Glomerular endothelial cell (primary cell): ENCODE data around the gene METTL22. TPM values are rescaled to one million over a fixed set of nuclear protein-coding genes. Genes with fewer than 3 reads are reported as not detected.
"Not testable (repeated sequence)": the region's sequence is repeated elsewhere in the genome, so short reads cannot be mapped to it uniquely, and the experiment has no call there.

Experiments
- DNase-seq: peaks from one replicate; pipeline ENCODE4 v3.0.0-alpha.2; 2011; ENCODE audit warnings: low read depth, low spot score; ENCODE audit errors: extremely low read depth
- total RNA-seq: library from RNA; depleted of rRNA; stranded (reverse); fragments of >200 nt; gene quantifications from 2 replicates; pipeline ENCODE4 v1.2.3, GENCODE V29; 2015

Gene METTL22
- total RNA-seq, 1 donor from 2014 or later = 22.1 TPM

DNA sequence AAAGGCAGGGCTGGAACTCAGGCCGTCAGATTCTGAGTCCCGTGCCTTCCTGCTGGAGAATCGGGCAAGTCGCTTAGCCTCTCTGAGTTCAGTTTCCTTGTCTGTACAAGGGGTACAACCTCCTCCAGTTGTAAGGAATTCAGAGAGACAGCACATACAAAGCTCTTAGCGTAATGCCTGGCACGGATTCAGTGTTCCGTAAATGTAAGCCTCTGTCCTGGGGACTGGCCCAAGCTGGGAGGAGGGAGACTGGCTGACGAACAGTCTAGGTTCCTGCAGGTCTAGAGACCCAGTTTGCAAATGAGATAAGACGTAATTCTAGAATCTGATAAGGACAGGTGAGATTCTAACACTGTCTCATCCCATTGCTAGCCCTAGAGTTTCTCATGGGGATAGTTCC is 9.9 kb downstream of the METTL22 start:
- no peak for DNase-seq

GRCh38 chr16:8631818-8632465 is 10.4 kb downstream of the METTL22 start:
- no peak for DNase-seq

DNA sequence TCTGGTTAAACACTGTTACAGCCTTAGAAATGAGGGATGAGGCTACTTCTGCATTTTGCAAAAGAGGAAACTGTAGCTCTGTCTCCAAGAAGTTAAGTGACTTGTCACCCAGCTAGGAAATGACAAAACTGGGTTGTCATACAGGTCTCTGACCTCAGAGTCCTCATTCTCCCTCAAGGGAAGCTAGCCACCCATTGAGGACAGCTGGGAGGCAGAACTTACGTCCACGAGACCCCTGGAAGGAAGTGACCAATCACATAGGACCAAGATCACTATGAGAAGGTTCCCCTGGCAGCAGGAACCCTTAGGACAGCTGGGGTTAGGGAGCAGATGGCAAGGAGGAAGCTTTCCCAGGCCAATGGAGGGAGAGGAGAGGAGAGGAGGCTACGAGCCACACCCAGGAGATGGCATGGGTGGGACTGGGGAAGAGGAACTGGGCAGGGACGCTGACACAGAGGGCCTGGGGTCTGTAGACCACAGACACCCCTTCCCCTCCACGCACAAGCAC is 11.2 kb downstream of the METTL22 start:
- DNase-seq = no peak

- DNase-seq = no peak
Observed at GRCh38 chr16:8634991-8635736, 13.7 kb downstream of the METTL22 start.

GRCh38 chr16:8639694-8640093 is 18.2 kb downstream of the METTL22 start:
- DNase-seq = no peak

DNA sequence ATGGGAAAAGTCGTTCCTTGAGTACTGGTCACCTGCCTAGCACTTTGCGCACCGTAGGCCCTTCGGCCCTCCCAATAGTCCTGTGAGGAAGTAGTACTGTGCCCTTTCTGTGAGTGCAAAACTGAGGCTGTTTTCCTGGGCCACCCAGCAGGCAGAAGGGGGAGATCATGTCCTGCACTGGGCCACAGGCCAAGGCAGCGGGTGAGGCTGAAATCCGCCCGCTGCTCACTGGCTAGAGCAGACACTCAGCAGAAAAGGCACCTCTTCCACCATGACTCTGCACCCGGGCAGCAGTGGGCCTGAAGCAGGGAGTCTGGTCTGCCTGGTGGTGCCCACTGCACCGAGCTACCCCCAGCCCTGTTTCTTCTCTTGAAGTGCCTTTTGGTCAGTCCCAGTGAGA is 20.2 kb downstream of the METTL22 start:
- no peak for DNase-seq

GRCh38 chr16:8642146-8642545 is 20.6 kb downstream of the METTL22 start:
- no peak for DNase-seq

DNA sequence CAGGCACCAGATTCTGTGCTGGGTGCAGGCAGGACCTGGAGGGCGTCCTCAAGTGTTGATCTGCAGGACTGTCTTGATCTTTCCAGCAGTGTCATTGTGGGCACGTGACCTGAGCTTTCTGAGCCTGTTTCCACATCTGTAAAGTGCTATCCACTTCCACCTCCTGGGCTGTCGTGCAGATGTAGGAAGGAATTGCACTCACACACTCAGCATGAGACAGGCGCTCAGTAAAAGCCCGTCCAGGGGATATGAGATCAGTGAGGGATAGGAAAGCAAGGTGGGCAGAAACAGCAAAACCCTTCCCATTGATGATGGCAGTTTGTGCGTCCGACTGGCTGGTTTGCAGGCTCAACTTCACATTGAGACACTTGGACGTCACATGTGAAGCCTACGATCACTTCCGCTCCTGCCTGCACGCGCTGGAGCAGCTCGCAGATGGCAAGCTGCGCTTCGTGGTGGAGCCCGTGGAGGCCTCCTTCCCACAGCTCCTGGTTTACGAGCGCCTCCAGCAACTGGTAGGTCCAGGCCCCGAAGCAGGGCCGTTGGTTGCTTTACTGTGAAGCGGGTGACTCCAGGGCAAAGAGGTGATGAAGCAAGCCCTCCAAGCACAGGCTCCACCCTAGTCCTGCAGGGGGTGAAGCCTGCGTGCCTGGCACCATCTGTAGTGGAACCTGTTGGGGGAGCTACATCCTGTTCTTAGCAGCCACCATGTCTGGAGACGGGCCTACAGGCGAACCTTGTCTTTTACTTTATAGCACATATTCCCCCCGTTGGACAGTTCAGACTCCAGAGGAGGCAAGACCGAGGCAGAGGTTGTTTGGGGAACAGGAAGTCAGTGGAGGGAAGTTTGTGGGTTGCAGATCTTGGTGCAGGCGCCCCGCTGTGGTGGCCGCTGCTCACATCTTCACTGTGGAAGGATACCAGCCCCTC is 23.0 kb downstream of the METTL22 start:
- DNase-seq = no peak

- DNase-seq = no peak
Observed at GRCh38 chr16:8645141-8645521, 23.6 kb downstream of the METTL22 start.

GRCh38 chr16:8645831-8646230 is 24.3 kb downstream of the METTL22 start:
- no peak for DNase-seq

DNA sequence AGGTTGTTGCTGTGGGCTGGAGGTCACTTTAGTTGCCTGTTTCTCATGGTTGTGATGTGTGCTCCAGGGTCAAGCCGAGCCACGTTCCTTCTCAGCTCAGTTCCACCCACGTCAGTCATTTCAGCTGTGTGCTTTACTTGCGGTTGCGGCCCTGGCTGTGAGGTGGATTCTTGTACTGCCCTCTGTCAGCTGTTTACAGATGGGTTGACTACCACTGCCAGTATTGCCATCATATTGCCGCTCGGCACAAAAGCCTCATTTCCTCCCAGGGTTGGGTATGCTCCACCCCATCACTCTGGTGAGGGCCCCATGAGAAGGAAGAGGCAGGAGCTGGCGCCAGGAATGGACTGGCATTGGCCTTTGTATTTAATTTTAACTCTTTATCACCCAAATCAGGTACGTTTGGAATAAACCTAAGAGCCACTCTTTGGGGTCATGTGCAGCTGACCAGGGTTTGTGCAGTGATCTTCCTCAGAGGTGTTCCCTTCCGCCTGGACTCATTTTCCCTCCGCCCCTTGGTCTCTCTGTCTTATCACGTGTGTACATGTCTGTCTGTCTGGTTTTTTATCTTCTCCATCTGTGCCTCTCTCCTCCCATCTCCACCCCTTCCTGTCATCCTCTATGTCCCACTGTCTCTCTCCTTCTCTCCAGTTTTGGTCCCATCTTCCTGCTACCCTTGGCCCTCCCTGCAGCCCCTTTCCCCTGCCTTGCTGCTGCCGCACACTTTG is 25.0 kb downstream of the METTL22 start:
- DNase-seq = no peak

- no peak for DNase-seq
Observed at GRCh38 chr16:8647721-8648318, 26.3 kb downstream of the METTL22 start.

DNA sequence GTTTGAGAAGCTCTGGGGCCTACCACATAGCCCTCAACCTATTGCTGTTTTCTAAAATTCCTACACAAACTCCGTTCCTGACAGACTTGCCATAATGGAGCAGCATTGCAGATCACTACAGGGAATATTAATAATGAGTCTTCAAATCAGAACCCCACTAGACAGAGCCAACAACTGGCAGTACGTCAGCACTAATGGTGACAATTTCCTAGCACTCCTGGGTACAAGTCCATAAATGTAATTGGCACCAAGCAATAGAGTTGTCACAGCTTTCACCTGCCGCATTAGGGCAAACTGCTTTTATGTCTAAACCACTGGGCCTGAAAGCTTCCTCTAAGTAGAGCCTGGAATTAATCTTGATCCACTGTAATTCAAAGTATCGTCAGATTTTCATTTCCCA is 27.4 kb downstream of the METTL22 start:
- DNase-seq = no peak

DNA sequence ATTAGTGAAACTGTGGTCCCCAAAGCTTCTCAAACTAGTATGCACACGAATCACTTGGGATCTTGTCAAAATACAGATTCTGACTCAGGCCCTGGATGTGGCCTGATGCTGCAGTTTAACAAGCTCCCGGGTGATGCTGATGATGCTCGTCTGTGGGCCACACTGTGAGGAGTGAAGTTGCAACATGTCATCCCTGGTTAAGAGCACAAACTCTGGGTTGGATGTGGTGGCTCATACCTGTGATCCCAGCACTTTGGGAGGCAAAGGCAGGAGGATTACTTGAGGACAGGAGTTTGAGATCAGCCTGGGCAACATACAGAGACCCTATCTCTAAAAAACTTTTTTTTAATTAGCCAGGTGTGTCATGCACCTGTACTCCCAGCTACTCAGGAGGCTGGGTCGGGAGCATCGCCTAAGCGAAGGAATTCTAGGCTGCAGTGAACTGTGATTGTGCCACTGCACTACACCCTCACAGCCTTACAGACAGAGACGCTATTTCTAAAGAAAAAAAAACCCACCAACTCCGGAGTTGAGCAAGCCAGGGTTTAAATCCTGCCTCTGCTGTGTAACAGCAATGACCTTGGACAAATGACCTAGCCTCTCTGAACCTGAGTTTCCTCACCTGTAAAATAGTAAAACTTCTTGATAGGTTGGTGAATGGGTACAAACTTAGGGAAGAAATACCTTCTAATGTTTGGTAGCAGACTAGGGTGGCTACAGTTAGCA is 28.5 kb downstream of the METTL22 start:
- no peak for DNase-seq

GRCh38 chr16:8651958-8652357 is 30.5 kb downstream of the METTL22 start:
- not testable (repeated sequence) for DNase-seq

GRCh38 chr16:8655184-8655717 is 33.8 kb downstream of the METTL22 start:
- no peak for DNase-seq

GRCh38 chr16:8656376-8656775 is 34.9 kb downstream of the METTL22 start:
- no peak for DNase-seq

DNA sequence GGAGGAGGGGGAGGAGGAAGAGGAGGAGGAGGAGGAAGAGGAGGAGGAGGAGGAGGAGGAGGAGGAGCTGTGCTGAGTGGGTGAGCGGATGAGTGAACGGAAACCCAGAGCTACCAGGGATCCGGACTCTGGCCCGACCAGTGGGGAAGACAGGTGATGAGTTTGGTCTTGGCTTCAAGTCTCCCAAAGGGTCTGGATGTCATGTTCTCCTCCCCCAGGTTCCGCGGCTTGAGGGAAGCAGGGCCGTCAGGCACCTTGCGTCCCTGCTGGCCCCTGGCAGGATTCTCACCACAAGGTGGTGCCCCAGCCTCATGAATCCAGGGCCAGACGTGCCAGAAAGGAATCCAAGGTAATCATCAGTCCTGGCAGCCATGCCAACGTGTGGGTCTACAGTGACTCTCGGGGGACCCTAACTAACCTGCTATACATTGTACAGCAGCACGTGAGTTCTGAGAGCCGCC is 39.4 kb downstream of the METTL22 start:
- peak; percentile 25 for DNase-seq

DNA sequence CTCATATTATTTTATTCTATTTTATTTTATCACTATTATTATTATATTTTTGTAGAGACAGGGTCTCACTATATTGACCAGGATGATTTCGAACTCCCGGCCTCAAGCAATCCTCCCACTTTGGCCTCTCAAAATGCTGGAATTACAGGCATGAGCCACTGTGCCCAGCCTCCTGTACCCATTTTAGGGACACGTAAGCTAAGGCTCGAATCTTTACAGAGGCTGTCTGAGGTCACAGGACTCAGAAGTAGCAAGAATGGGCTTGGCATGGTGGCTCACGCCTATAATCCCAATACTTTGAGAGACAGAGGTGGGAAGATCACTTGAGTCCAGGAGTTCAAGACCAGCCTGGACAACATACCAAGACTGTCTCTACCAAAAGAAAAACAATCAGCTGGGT is 40.2 kb downstream of the METTL22 start:
- no peak for DNase-seq
